Measurements from ENCODE around the gene TMEM43.

TMEM43 gene

DNA sequence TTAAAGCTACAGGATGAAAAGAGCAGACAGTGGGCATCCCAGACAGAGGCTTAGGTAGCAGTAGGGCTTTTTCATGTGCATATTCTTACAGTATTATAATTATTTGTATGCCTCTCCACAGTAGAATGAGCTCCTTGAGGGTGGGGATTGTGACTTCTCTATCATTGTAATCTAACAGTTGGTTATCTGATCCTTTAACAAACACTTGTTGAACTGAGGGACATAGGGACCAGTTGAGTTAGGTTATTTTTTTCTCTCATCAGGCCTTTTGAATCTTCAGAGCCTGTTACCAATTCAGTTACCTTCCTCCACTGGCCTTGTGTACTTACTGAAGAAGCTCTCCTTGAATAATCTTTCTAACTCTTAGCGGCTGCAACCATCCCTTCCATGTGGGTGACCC, 54.9 kb downstream of the TMEM43 start:
- no peaks in the 10 kb centered on the region for H3K27me3 ChIP-seq (ENCODE audit: control insufficient read depth, insufficient read depth, low read length)
- H3K36me3 ChIP-seq (ENCODE audit: control insufficient read depth, insufficient read depth, low read length), result peaks cover 37% of the 10 kb centered on the region
- H3K4me3 ChIP-seq (ENCODE audit: low read depth, low read length), result peak overlapping the region; percentile 95
- H3K4me1 ChIP-seq (ENCODE audit: control insufficient read depth, insufficient read depth, low read length), result peaks cover 26% of the 10 kb centered on the region; the same call in 1 of the 2 replicates
- no peak overlapping the region for H3K27ac ChIP-seq (ENCODE audit: low read depth, low read length)
- H3K9me3 ChIP-seq (ENCODE audit: control insufficient read depth, insufficient read depth, low read depth, low read length), result no peaks in the 10 kb centered on the region
- H3K9ac ChIP-seq (ENCODE audit: low read length), result peak overlapping the region; percentile 98

DNA sequence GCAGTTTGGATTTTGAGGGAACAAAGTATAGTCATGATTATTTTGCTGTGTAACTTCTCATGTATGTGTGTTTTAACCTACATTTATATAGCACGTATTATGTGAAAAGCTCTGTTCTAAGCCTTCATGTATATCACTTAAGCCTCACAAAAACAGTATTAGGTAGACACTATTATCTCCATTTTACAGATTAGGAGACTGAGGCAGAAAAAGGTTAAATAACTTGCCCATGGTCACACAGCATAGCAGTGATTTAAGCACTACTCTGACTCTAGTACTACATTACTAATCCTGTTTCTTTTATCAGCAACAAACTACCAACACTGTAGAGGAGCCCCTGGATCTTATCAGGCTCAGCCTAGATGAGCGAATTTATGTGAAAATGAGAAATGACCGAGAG, 56.4 kb downstream of the TMEM43 start:
- H3K9me3 ChIP-seq (ENCODE audit: control insufficient read depth, insufficient read depth, low read depth, low read length), result no peaks in the 10 kb centered on the region
- peaks cover 51% of the 10 kb centered on the region for H3K36me3 ChIP-seq (ENCODE audit: control insufficient read depth, insufficient read depth, low read length)
- no peak overlapping the region for H3K9ac ChIP-seq (ENCODE audit: low read length)
- H3K27me3 ChIP-seq (ENCODE audit: control insufficient read depth, insufficient read depth, low read length), result no peaks in the 10 kb centered on the region
- H3K27ac ChIP-seq (ENCODE audit: low read depth, low read length), result no peak overlapping the region
- H3K4me1 ChIP-seq (ENCODE audit: control insufficient read depth, insufficient read depth, low read length), result peaks cover 16% of the 10 kb centered on the region; the same call in 1 of the 2 replicates
- no peak overlapping the region for H3K4me3 ChIP-seq (ENCODE audit: low read depth, low read length)

DNA sequence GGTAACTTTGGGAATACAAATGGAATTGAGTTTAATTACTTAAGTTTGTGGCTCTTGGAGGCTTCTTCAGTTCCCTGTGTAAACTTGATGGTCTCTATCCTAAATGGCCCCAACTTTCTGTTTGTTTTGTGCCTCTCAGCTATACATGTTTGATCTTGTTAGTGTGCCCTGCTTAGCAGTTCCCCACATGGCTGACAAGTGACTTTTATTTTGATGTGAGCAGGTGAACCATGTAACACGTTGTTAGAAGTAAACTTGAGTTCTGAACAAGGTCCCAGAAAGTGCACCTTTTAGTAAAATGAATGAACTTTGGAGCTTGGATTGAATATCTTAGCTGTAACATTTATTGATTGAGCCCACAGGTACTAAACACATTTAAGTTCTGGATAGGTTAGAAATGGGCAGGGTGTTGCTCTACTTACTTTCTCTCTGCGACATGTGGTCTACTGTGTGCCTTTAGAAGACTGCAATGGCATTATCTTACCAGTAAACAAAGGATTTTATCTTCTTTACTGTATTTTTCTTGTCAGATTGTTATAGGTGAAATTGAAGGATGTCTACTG, 58.2 kb downstream of the TMEM43 start:
- no peak overlapping the region for H3K27ac ChIP-seq (ENCODE audit: low read depth, low read length)
- H3K4me1 ChIP-seq (ENCODE audit: control insufficient read depth, insufficient read depth, low read length), result 0 out of 2 replicates have a peak, but pooled peaks cover 3% of the 10 kb centered on the region
- no peak overlapping the region for H3K9ac ChIP-seq (ENCODE audit: low read length)
- H3K9me3 ChIP-seq (ENCODE audit: control insufficient read depth, insufficient read depth, low read depth, low read length), result no peaks in the 10 kb centered on the region
- no peak overlapping the region for H3K4me3 ChIP-seq (ENCODE audit: low read depth, low read length)
- no peaks in the 10 kb centered on the region for H3K27me3 ChIP-seq (ENCODE audit: control insufficient read depth, insufficient read depth, low read length)
- peaks cover 70% of the 10 kb centered on the region for H3K36me3 ChIP-seq (ENCODE audit: control insufficient read depth, insufficient read depth, low read length)

DNA sequence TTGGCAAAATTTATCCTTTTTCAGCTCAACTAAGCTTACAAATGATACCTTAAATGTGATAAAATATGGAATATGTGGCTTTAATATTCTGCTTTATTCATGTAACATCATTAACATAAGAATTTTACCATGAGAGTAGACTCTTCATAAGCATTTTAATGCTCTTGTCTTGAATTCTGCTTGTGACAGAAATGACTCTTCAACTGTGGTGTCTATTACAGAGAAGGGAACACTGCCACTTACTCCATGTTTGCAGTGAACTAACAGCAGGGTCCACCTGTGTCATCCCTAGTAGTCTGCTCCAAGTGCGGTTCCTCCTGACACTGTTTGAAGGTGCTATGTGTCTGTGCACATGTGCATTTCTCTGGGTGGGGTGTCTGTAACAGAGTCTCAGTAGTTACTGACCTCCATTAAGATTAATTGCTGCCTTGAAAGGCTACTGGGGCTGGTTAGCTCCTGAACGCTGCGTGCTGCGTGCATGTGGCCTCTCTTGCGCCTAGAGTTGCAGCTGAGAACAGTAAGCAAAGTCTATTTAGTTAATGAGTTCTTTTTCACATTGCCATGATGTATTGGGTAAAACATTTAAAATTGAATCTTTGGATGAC, 62.1 kb downstream of the TMEM43 start:
- H3K27ac ChIP-seq (ENCODE audit: low read depth, low read length), result no peak overlapping the region
- no peaks in the 10 kb centered on the region for H3K4me1 ChIP-seq (ENCODE audit: control insufficient read depth, insufficient read depth, low read length)
- H3K4me3 ChIP-seq (ENCODE audit: low read depth, low read length), result no peak overlapping the region
- peaks cover 62% of the 10 kb centered on the region for H3K36me3 ChIP-seq (ENCODE audit: control insufficient read depth, insufficient read depth, low read length)
- no peak overlapping the region for H3K9ac ChIP-seq (ENCODE audit: low read length)
- no peaks in the 10 kb centered on the region for H3K9me3 ChIP-seq (ENCODE audit: control insufficient read depth, insufficient read depth, low read depth, low read length)
- no peaks in the 10 kb centered on the region for H3K27me3 ChIP-seq (ENCODE audit: control insufficient read depth, insufficient read depth, low read length)

GRCh38 chr3:14188041-14188754, 63.3 kb downstream of the TMEM43 start:
- Histone ChIP-seq H3K4me1 (ENCODE audit: control insufficient read depth, insufficient read depth, low read length) (no peaks in the 10 kb centered on the region), H3K36me3 (ENCODE audit: control insufficient read depth, insufficient read depth, low read length) (peaks cover 50% of the 10 kb centered on the region), H3K9me3 (ENCODE audit: control insufficient read depth, insufficient read depth, low read depth, low read length) (no peaks in the 10 kb centered on the region), H3K4me3 (ENCODE audit: low read depth, low read length) (no peak overlapping the region), H3K27ac (ENCODE audit: low read depth, low read length) (no peak overlapping the region), H3K9ac (ENCODE audit: low read length) (no peak overlapping the region), H3K27me3 (ENCODE audit: control insufficient read depth, insufficient read depth, low read length) (no peaks in the 10 kb centered on the region)
